ENCODE measurements around the gene MAGI2.

Gene MAGI2

GRCh38 chr7:78852951-78853350 is 600.5 kb downstream of the MAGI2 start:
- Histone ChIP-seq H3K27me3 (no peaks in the 10 kb centered on the region), H3K36me3 (no peaks in the 10 kb centered on the region), H3K9me3 (no peaks in the 10 kb centered on the region), H3K27ac (no peak overlapping the region), H3K4me3 (ENCODE audit: low read depth in 1 of 2, low read length in 1 of 2) (no peak overlapping the region), H3K4me1 (ENCODE audit: control insufficient read depth in 1 of 2, insufficient read depth in 1 of 2, low read depth in 1 of 2, low read length in 1 of 2) (no peaks in the 10 kb centered on the region)
- no peak for TF ChIP-seq CTCF (IDR thresholded peaks at IDR 0.05)

GRCh38 chr7:78850093-78850740 is 603.2 kb downstream of the MAGI2 start:
- Histone ChIP-seq H3K27me3 (no peaks in the 10 kb centered on the region), H3K4me1 (ENCODE audit: control insufficient read depth in 1 of 2, insufficient read depth in 1 of 2, low read depth in 1 of 2, low read length in 1 of 2) (no peaks in the 10 kb centered on the region), H3K4me3 (ENCODE audit: low read depth in 1 of 2, low read length in 1 of 2) (no peak overlapping the region), H3K36me3 (no peaks in the 10 kb centered on the region), H3K9me3 (no peaks in the 10 kb centered on the region), H3K27ac (no peak overlapping the region)
- no peak for TF ChIP-seq CTCF (IDR thresholded peaks at IDR 0.05)

- no peak for TF ChIP-seq CTCF (IDR thresholded peaks at IDR 0.05)
- Histone ChIP-seq H3K27me3 (no peaks in the 10 kb centered on the region), H3K36me3 (no peaks in the 10 kb centered on the region), H3K9me3 (no peaks in the 10 kb centered on the region), H3K4me3 (ENCODE audit: low read depth in 1 of 2, low read length in 1 of 2) (no peak overlapping the region), H3K4me1 (ENCODE audit: control insufficient read depth in 1 of 2, insufficient read depth in 1 of 2, low read depth in 1 of 2, low read length in 1 of 2) (no peaks in the 10 kb centered on the region), H3K27ac (no peak overlapping the region)
Measured at GRCh38 chr7:78845155-78845554, 608.3 kb downstream of the MAGI2 start.

- H3K4me1 ChIP-seq (ENCODE audit: control insufficient read depth in 1 of 2, insufficient read depth in 1 of 2, low read depth in 1 of 2, low read length in 1 of 2), result no peaks in the 10 kb centered on the region
- no peak overlapping the region for H3K4me3 ChIP-seq (ENCODE audit: low read depth in 1 of 2, low read length in 1 of 2)
- no peak for TF ChIP-seq CTCF (IDR thresholded peaks at IDR 0.05)
- no peak overlapping the region for H3K27ac ChIP-seq
- H3K36me3 ChIP-seq, result no peaks in the 10 kb centered on the region
- no peaks in the 10 kb centered on the region for H3K27me3 ChIP-seq
- no peaks in the 10 kb centered on the region for H3K9me3 ChIP-seq
Measured at GRCh38 chr7:78842068-78842467, 611.4 kb downstream of the MAGI2 start.

GRCh38 chr7:78835897-78836296 is 617.6 kb downstream of the MAGI2 start:
- Histone ChIP-seq H3K27me3 (no peaks in the 10 kb centered on the region), H3K4me3 (ENCODE audit: low read depth in 1 of 2, low read length in 1 of 2) (no peak overlapping the region), H3K27ac (no peak overlapping the region), H3K9me3 (no peaks in the 10 kb centered on the region), H3K4me1 (ENCODE audit: control insufficient read depth in 1 of 2, insufficient read depth in 1 of 2, low read depth in 1 of 2, low read length in 1 of 2) (no peaks in the 10 kb centered on the region), H3K36me3 (no peaks in the 10 kb centered on the region)
- TF ChIP-seq CTCF (IDR thresholded peaks at IDR 0.05), result no peak

All from neutrophil (primary cell).